Natural killer cell (primary cell): ENCODE results near the gene CARMIL3. TPM values are rescaled to one million over a fixed set of nuclear protein-coding genes. Genes with fewer than 3 reads are reported as not detected.
A peak's percentile ranks its signal among the peaks of the same experiment; 100 is the strongest.

Experiments used
- ATAC-seq, 3 donors: fragments of 150-1000 bp in 2 of 3; fragments of 200-7000 bp in 1 of 3; cut with Tn5 transposase; 1 replicate in 1 of 3; 2 replicates in 2 of 3; pipeline ENCODE4 v1.10.0; 2021; ENCODE audit warnings: mild to moderate bottlenecking in 2 of 3, moderate library complexity in 2 of 3
- DNase-seq, 2 donors: peaks; one replicate each; pipeline versions ENCODE4 v3.0.0 to v3.0.0-alpha.2; 2013 to 2021; ENCODE audit warnings: mixed read lengths in 1 of 2
- H3K27ac ChIP-seq: one replicate; pipeline ENCODE4 v1.5.1; 2013; ENCODE audit warnings: mild to moderate bottlenecking, low read length
- H3K27me3 ChIP-seq: one replicate; pipeline ENCODE4 v1.6.1; 2013; ENCODE audit warnings: low read length; ENCODE audit not compliant: control insufficient read depth, insufficient read depth
- H3K36me3 ChIP-seq: one replicate; pipeline ENCODE4 v1.6.1; 2013; ENCODE audit warnings: low read length; ENCODE audit not compliant: control insufficient read depth, insufficient read depth
- H3K4me1 ChIP-seq: one replicate; pipeline ENCODE4 v1.6.1; 2013; ENCODE audit warnings: low read length; ENCODE audit not compliant: control insufficient read depth, insufficient read depth
- H3K4me3 ChIP-seq: one replicate; pipeline ENCODE4 v1.5.1; 2013; ENCODE audit warnings: low read length
- H3K9me3 ChIP-seq: one replicate; pipeline ENCODE4 v1.6.1; 2013; ENCODE audit warnings: low read length; ENCODE audit not compliant: control insufficient read depth, insufficient read depth
- H3K27ac Mint-ChIP-seq, 2 donors: one replicate each; pipeline ENCODE4 v1.8.0; 2022; ENCODE audit warnings: mild to moderate bottlenecking in 2 of 2, mixed read lengths in 2 of 2, moderate library complexity in 1 of 2
- H3K27me3 Mint-ChIP-seq, 2 donors: one replicate each; pipeline ENCODE4 v1.8.0; 2022; ENCODE audit warnings: low read depth in 2 of 2, mixed read lengths in 2 of 2
- H3K36me3 Mint-ChIP-seq: one replicate; pipeline ENCODE4 v1.8.0; 2022; ENCODE audit warnings: mixed read lengths
- H3K4me1 Mint-ChIP-seq, 2 donors: one replicate each; pipeline ENCODE4 v1.8.0; 2022; ENCODE audit warnings: mixed read lengths in 2 of 2
- H3K4me3 Mint-ChIP-seq: one replicate; pipeline ENCODE4 v1.8.0; 2022; ENCODE audit warnings: mild to moderate bottlenecking, moderate library complexity, mixed read lengths
- H3K9me3 Mint-ChIP-seq, 2 donors: one replicate each; pipeline ENCODE4 v1.8.0; 2022; ENCODE audit warnings: mixed read lengths in 2 of 2
- WGBS: methylation state at CpG from one replicate; pipeline ENCODE4 v1.1.7; 2013; ENCODE audit warnings: missing lambda C conversion rate; ENCODE audit not compliant: insufficient coverage; 5-methylcytosine and 5-hydroxymethylcytosine counted together
- intact Hi-C: fragments of 100-400 bp; cut with micrococcal nuclease; formaldehyde crosslinking; loops from one replicate; pipeline ENCODE4 v1.14.2; 2022
- total RNA-seq, 4 donors: library from RNA; stranded (reverse); fragments of 120-200 nt in 1 of 4; gene quantifications; one replicate each; pipeline versions ENCODE4 v1.2.3 to v1.2.4, GENCODE V29; 2013 to 2022
- TF ChIP-seq, protein P1 (sequence below): fragments of 200-600 bp; IDR thresholded peaks from one replicate; pipeline ENCODE4 v1.8.0; 2022; ENCODE audit warnings: antibody characterized with exemption

CARMIL3 gene
- total RNA-seq, 3 donors from 2014 or later (not counting 1 experiment from before 2014, with no cell fraction given), result 17.8 to 28.6 (median 18.6) TPM

GRCh38 chr14:24069411-24069735 lies 17.6 kb downstream of the CARMIL3 start:
- TF ChIP-seq, protein P1, sequence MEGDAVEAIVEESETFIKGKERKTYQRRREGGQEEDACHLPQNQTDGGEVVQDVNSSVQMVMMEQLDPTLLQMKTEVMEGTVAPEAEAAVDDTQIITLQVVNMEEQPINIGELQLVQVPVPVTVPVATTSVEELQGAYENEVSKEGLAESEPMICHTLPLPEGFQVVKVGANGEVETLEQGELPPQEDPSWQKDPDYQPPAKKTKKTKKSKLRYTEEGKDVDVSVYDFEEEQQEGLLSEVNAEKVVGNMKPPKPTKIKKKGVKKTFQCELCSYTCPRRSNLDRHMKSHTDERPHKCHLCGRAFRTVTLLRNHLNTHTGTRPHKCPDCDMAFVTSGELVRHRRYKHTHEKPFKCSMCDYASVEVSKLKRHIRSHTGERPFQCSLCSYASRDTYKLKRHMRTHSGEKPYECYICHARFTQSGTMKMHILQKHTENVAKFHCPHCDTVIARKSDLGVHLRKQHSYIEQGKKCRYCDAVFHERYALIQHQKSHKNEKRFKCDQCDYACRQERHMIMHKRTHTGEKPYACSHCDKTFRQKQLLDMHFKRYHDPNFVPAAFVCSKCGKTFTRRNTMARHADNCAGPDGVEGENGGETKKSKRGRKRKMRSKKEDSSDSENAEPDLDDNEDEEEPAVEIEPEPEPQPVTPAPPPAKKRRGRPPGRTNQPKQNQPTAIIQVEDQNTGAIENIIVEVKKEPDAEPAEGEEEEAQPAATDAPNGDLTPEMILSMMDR, result no peak
- H3K4me3 Mint-ChIP-seq, result no peak overlapping the region
- Histone ChIP-seq H3K27ac (no peak overlapping the region), H3K9me3 (no peaks in the 10 kb centered on the region), H3K27me3 (no peaks in the 10 kb centered on the region), H3K4me1 (no peaks in the 10 kb centered on the region), H3K36me3 (no peaks in the 10 kb centered on the region), H3K4me3 (no peak overlapping the region)
- 88% methylated on average over 5 of the region's 6 CpGs for WGBS
- intact Hi-C loops, result no loop called here
- peaks cover 0 to 7% of the 10 kb centered on the region in 2 donors for H3K27me3 Mint-ChIP-seq
- no peaks in the 10 kb centered on the region for H3K9me3 Mint-ChIP-seq
- no peaks in the 10 kb centered on the region for H3K36me3 Mint-ChIP-seq
- H3K27ac Mint-ChIP-seq, result peak overlapping the region in 1 of 2 donors; percentile 36
- DNase-seq, result no peak
- no peak for ATAC-seq
- H3K4me1 Mint-ChIP-seq, result no peaks in the 10 kb centered on the region

- H3K4me1 Mint-ChIP-seq, result no peaks in the 10 kb centered on the region
- Histone ChIP-seq H3K4me1 (peaks cover 1% of the 10 kb centered on the region), H3K27ac (no peak overlapping the region), H3K9me3 (no peaks in the 10 kb centered on the region), H3K27me3 (no peaks in the 10 kb centered on the region), H3K36me3 (no peaks in the 10 kb centered on the region), H3K4me3 (no peak overlapping the region)
- H3K27ac Mint-ChIP-seq, result no peak overlapping the region
- no peaks in the 10 kb centered on the region for H3K36me3 Mint-ChIP-seq
- intact Hi-C loops, result no loop called here
- TF ChIP-seq, protein P1, result no peak
- DNase-seq, result no peak
- H3K9me3 Mint-ChIP-seq, result no peaks in the 10 kb centered on the region
- 86% methylated on average over 10 of the region's 10 CpGs for WGBS
- ATAC-seq, result no peak
- no peak overlapping the region for H3K4me3 Mint-ChIP-seq
- H3K27me3 Mint-ChIP-seq, result peaks cover 0 to 7% of the 10 kb centered on the region in 2 donors
Observed at GRCh38 chr14:24070285-24071143, 18.7 kb downstream of the CARMIL3 start.

- H3K4me3 ChIP-seq, result no peak within 1 kb of the TSS
- WGBS, result 80% methylated on average over 19 of the region's 19 CpGs
- Mint-ChIP-seq H3K27ac (no peak within 1 kb of the TSS), H3K36me3 (no peaks in the 10 kb centered on the region), H3K4me1 (no peaks in the 10 kb centered on the region), H3K4me3 (no peak within 1 kb of the TSS), H3K27me3 (peaks cover 0 to 7% of the 10 kb centered on the region in 2 donors), H3K9me3 (no peaks in the 10 kb centered on the region)
- DNase-seq (no peak), ATAC-seq (no peak)
- peaks cover 4% of the 10 kb centered on the region for H3K4me1 ChIP-seq
- TF ChIP-seq, protein P1, result no peak
- H3K36me3 ChIP-seq, result no peaks in the 10 kb centered on the region
- H3K27me3 ChIP-seq, result no peaks in the 10 kb centered on the region
- no peaks in the 10 kb centered on the region for H3K9me3 ChIP-seq
- intact Hi-C loops, result no loop called here
- no peak within 1 kb of the TSS for H3K27ac ChIP-seq
Observed at GRCh38 chr14:24071144-24071697, 19.4 kb downstream of the CARMIL3 start, which contains the start of gene CPNE6. CPNE6 (plus strand) TSS chr14:24071562; CDS start chr14:24072937, 1,375 bp downstream.
